ENCODE data around the gene ADAT3.

ADAT3 gene

DNA sequence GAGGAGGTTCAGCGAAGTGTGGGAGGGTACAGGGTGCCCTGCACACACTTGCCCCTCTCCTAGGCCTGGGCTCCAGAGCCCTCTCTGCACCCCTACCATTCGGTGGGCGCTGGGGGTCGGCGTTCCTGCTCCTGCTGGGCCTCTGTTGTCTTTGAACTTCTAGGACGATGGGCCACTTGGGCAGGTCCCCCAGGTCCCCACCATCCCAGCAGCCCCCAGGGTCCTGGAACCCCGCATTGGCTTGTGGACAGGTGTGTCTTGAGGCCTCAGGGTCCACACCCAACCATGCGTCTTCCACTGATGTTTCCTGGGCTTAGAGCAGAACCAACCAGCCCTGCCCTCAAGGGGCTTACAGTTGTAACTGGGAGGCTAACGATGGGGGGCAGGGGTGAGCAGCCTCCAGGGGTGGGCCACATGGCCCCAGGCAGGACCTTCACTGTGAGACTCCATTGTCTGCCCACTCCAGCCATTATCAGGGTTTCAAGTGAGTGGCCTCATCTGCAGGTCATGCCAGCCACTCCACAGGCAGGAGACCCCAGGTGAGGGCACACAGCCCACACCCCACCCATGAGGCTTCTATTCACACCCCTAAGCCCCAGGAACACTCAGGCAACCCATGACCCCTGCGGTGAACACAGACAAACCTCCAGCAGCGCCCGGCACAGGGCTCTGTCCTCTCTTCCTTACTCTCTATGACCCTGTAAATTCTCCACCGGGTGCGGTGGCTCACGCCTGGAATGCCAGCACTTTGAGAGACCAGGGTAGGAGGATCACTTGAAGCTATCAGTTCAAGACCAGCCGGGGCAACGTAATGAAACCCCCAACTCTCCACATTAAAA lies 39.8 kb upstream of the ADAT3 start:
- Histone ChIP-seq H3K79me2 (ENCODE audit: low read length) (peaks cover 31% of the 10 kb centered on the region), H3K4me3 (ENCODE audit: low read length) (peak overlapping the region; percentile 72), H2AFZ (ENCODE audit: low read length) (peak overlapping the region; percentile 95), H3K36me3 (replicated peaks; ENCODE audit: insufficient read depth, low read length) (no peaks in the 10 kb centered on the region), H3K9ac (ENCODE audit: low read length) (peak overlapping the region; percentile 98), H4K20me1 (ENCODE audit: insufficient read depth, low read length) (no peaks in the 10 kb centered on the region), H3K4me1 (ENCODE audit: low read length) (peaks cover 15% of the 10 kb centered on the region), H3K9me2 (replicated peaks; ENCODE audit: insufficient read depth, low read length) (no peaks in the 10 kb centered on the region), H3K27ac (ENCODE audit: low read length) (peak overlapping the region; percentile 92; the same call in 1 of the 2 replicates), H3F3A (ENCODE audit: insufficient read depth, low read length) (peaks cover 14% of the 10 kb centered on the region; the same call in 1 of the 2 replicates), H3K9me3 (replicated peaks; ENCODE audit: insufficient read depth, low read length) (no peaks in the 10 kb centered on the region), H3K4me2 (ENCODE audit: low read depth, low read length) (peak overlapping the region; percentile 96), H3K27me3 (replicated peaks; ENCODE audit: insufficient read depth, low read length) (no peaks in the 10 kb centered on the region)
- TF ChIP-seq, protein P1, sequence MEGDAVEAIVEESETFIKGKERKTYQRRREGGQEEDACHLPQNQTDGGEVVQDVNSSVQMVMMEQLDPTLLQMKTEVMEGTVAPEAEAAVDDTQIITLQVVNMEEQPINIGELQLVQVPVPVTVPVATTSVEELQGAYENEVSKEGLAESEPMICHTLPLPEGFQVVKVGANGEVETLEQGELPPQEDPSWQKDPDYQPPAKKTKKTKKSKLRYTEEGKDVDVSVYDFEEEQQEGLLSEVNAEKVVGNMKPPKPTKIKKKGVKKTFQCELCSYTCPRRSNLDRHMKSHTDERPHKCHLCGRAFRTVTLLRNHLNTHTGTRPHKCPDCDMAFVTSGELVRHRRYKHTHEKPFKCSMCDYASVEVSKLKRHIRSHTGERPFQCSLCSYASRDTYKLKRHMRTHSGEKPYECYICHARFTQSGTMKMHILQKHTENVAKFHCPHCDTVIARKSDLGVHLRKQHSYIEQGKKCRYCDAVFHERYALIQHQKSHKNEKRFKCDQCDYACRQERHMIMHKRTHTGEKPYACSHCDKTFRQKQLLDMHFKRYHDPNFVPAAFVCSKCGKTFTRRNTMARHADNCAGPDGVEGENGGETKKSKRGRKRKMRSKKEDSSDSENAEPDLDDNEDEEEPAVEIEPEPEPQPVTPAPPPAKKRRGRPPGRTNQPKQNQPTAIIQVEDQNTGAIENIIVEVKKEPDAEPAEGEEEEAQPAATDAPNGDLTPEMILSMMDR (IDR thresholded peaks at IDR 0.05; ENCODE audit: low read length): no peak
- TF ChIP-seq EZH2phosphoT487 (IDR thresholded peaks at IDR 0.05; ENCODE audit: low read length): no peak
- no peak for TF ChIP-seq EZH2 (optimal IDR thresholded peaks at IDR 0.05; ENCODE audit: low read depth, low read length)
- no peak for DNase-seq

DNA sequence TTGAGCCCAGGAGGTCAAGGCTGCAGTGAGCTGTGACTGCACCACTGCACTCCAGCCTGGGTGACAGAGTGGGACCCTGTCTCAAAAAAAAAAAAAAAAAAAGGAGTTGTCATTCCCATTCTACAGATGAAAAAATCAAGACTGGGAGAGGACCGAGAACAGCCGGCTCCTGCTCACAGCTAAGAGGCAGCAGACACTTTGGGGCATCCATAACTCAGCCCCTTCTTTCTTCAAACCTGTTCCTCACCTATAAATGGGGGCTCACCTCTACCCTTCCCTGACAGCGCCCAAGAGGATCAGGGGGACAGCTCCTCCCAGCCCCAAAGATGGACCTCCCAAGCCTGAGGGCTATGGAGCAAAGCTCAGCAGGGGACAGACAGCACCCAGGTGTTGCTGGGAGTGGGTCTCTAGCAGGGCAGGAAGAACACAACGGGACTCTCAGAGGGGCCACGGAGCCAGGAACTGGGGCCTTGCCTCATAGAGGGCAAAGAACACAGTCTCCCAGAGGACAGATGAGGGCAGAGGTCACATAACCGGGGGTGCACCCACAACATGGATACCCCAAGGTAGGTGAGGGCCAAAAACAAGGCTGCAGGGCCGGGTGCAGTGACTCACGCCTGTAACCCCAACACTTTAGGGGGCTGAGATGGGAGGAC lies 38.4 kb upstream of the ADAT3 start:
- Histone ChIP-seq H3K4me2 (ENCODE audit: low read depth, low read length) (no peak overlapping the region), H3K4me1 (ENCODE audit: low read length) (peaks cover 9% of the 10 kb centered on the region), H3K9me2 (replicated peaks; ENCODE audit: insufficient read depth, low read length) (no peaks in the 10 kb centered on the region), H2AFZ (ENCODE audit: low read length) (no peak overlapping the region), H3K9me3 (replicated peaks; ENCODE audit: insufficient read depth, low read length) (no peaks in the 10 kb centered on the region), H3K4me3 (ENCODE audit: low read length) (no peak overlapping the region), H3K79me2 (ENCODE audit: low read length) (peaks cover 28% of the 10 kb centered on the region), H3F3A (ENCODE audit: insufficient read depth, low read length) (peaks cover 14% of the 10 kb centered on the region; the same call in 1 of the 2 replicates), H3K9ac (ENCODE audit: low read length) (no peak overlapping the region), H4K20me1 (ENCODE audit: insufficient read depth, low read length) (no peaks in the 10 kb centered on the region), H3K27me3 (replicated peaks; ENCODE audit: insufficient read depth, low read length) (no peaks in the 10 kb centered on the region), H3K27ac (ENCODE audit: low read length) (no peak overlapping the region), H3K36me3 (replicated peaks; ENCODE audit: insufficient read depth, low read length) (no peaks in the 10 kb centered on the region)
- DNase-seq: no peak
- TF ChIP-seq, protein P1 (IDR thresholded peaks at IDR 0.05; ENCODE audit: low read length): no peak
- TF ChIP-seq EZH2phosphoT487 (IDR thresholded peaks at IDR 0.05; ENCODE audit: low read length) (no peak), EZH2 (optimal IDR thresholded peaks at IDR 0.05; ENCODE audit: low read depth, low read length) (no peak)

DNA sequence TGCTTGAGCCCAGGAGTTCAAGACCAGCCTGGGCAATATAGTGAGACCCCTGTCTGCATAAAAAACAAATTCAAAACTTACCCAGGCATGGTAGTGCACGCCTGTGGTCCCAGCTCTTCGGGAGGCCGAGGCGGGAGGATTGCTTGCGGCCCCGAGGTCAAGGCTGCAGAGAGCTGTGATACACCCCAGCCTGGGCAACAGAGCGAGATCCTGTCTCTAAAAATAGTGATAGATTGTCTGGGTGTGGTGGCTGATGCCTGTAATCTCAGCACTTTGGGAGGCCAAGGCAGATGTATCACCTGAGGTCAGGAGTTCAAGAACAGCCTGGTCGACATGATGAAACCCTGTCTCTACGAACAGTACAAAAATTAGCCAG lies 37.9 kb upstream of the ADAT3 start:
- H3K9ac ChIP-seq (ENCODE audit: low read length): no peak overlapping the region
- no peaks in the 10 kb centered on the region for H3K9me3 ChIP-seq (replicated peaks; ENCODE audit: insufficient read depth, low read length)
- no peak overlapping the region for H3K27ac ChIP-seq (ENCODE audit: low read length)
- H3K9me2 ChIP-seq (replicated peaks; ENCODE audit: insufficient read depth, low read length): no peaks in the 10 kb centered on the region
- TF ChIP-seq EZH2phosphoT487 (IDR thresholded peaks at IDR 0.05; ENCODE audit: low read length) (no peak), EZH2 (optimal IDR thresholded peaks at IDR 0.05; ENCODE audit: low read depth, low read length) (no peak)
- TF ChIP-seq, protein P1 (IDR thresholded peaks at IDR 0.05; ENCODE audit: low read length): no peak
- no peak for DNase-seq
- no peaks in the 10 kb centered on the region for H4K20me1 ChIP-seq (ENCODE audit: insufficient read depth, low read length)
- H3K27me3 ChIP-seq (replicated peaks; ENCODE audit: insufficient read depth, low read length): no peaks in the 10 kb centered on the region
- H3K79me2 ChIP-seq (ENCODE audit: low read length): peaks cover 28% of the 10 kb centered on the region
- peaks cover 11% of the 10 kb centered on the region; the same call in 1 of the 2 replicates for H3F3A ChIP-seq (ENCODE audit: insufficient read depth, low read length)
- peaks cover 5% of the 10 kb centered on the region for H3K4me1 ChIP-seq (ENCODE audit: low read length)
- no peaks in the 10 kb centered on the region for H3K36me3 ChIP-seq (replicated peaks; ENCODE audit: insufficient read depth, low read length)
- H3K4me3 ChIP-seq (ENCODE audit: low read length): no peak overlapping the region
- H2AFZ ChIP-seq (ENCODE audit: low read length): no peak overlapping the region
- H3K4me2 ChIP-seq (ENCODE audit: low read depth, low read length): no peak overlapping the region
